Peyer's patch (tissue), 4 donors: ENCODE results near the gene EEF2. TPM values are rescaled to one million over a fixed set of nuclear protein-coding genes. Genes with fewer than 3 reads are reported as not detected.

Experiments used
- DNase-seq, 3 donors: peaks; one replicate each; pipeline ENCODE4 v3.0.0-alpha.2; 2017 to 2019
- H3K27ac ChIP-seq, 4 donors: fragments of 200-600 bp; sonication (generic); one replicate each; pipeline ENCODE4 v1.5.1; 2016 to 2019
- H3K27me3 ChIP-seq, 2 donors: fragments of 200-600 bp; sonication (generic); one replicate each; pipeline ENCODE4 v1.5.1; 2019
- H3K36me3 ChIP-seq, 3 donors: fragments of 200-600 bp; sonication (generic); one replicate each; pipeline ENCODE4 v1.5.1; 2016 to 2019
- H3K4me1 ChIP-seq, 4 donors: fragments of 200-600 bp; sonication (generic); one replicate each; pipeline ENCODE4 v1.5.1; 2016 to 2019
- H3K4me3 ChIP-seq, 4 donors: fragments of 200-600 bp; sonication (generic); 1 replicate in 3 of 4; 2 replicates in 1 of 4; pipeline ENCODE4 v1.5.1; 2016 to 2019; ENCODE audit warnings: mild to moderate bottlenecking in 1 of 4
- H3K9me3 ChIP-seq, 4 donors: fragments of 200-600 bp; sonication (generic); one replicate each; pipeline ENCODE4 v1.5.1; 2016 to 2019; ENCODE audit warnings: mild to moderate bottlenecking in 1 of 4
- POLR2A ChIP-seq, 2 donors: fragments of 450-650 bp; IDR thresholded peaks; one replicate each; pipeline ENCODE4 v1.5.1; 2017; ENCODE audit warnings: antibody characterized with exemption in 2 of 2, mild to moderate bottlenecking in 2 of 2, moderate library complexity in 2 of 2
- total RNA-seq, 4 donors: library from RNA; depleted of rRNA; stranded (reverse); fragments of >200 nt; gene quantifications; one replicate each; pipeline ENCODE4 v1.1.0, GENCODE V29; 2016
- TF ChIP-seq, protein P1 (sequence below), 6 experiments: fragments of 450-650 bp in 4 of 6; fragments of 200-600 bp in 2 of 6; sonication (generic) in 1 of 6; IDR thresholded peaks; one replicate each; pipeline ENCODE4 v1.5.1; 2017 to 2019; ENCODE audit warnings: antibody characterized with exemption in 6 of 6, mild to moderate bottlenecking in 3 of 6, moderate library complexity in 1 of 6

Gene EEF2
- total RNA-seq, 4 donors from 2014 or later, result 914 to 1,425 (median 1,203) TPM

GRCh38 chr19:4030981-4031380 lies 45.7 kb upstream of the EEF2 start:
- Histone ChIP-seq H3K4me3 (no peak overlapping the region), H3K36me3 (peaks cover 0 to 78% (median 0%) of the 10 kb centered on the region in 3 donors), H3K4me1 (no peaks in the 10 kb centered on the region), H3K27me3 (no peaks in the 10 kb centered on the region), H3K27ac (no peak overlapping the region), H3K9me3 (no peaks in the 10 kb centered on the region)
- TF ChIP-seq POLR2A (IDR thresholded peaks at IDR 0.05), result no peak
- TF ChIP-seq, protein P1, sequence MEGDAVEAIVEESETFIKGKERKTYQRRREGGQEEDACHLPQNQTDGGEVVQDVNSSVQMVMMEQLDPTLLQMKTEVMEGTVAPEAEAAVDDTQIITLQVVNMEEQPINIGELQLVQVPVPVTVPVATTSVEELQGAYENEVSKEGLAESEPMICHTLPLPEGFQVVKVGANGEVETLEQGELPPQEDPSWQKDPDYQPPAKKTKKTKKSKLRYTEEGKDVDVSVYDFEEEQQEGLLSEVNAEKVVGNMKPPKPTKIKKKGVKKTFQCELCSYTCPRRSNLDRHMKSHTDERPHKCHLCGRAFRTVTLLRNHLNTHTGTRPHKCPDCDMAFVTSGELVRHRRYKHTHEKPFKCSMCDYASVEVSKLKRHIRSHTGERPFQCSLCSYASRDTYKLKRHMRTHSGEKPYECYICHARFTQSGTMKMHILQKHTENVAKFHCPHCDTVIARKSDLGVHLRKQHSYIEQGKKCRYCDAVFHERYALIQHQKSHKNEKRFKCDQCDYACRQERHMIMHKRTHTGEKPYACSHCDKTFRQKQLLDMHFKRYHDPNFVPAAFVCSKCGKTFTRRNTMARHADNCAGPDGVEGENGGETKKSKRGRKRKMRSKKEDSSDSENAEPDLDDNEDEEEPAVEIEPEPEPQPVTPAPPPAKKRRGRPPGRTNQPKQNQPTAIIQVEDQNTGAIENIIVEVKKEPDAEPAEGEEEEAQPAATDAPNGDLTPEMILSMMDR (IDR thresholded peaks at IDR 0.05), result no peak
- DNase-seq, result no peak

DNA sequence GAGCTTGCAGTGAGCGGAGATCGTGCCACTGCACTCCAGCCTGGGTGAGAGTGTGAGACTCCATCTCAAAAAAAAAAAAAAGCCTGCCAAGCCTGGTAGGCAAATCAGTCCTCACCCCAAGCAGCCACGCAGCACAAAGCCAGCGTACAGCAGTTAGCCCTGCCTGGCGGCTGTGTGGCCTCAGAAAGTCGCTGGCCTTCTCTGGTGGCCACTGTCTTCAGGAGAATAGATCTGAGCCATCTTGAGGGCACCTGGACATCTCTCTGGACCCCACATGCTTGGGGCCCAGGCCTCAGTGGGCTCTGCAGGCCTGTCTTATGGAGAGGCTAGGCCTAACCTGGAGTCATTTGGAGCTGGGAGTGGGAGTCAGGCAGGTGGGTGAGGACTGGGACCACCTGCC lies 45.3 kb upstream of the EEF2 start:
- no peak for TF ChIP-seq POLR2A (IDR thresholded peaks at IDR 0.05)
- TF ChIP-seq, protein P1 (IDR thresholded peaks at IDR 0.05), result no peak
- Histone ChIP-seq H3K36me3 (peaks cover 0 to 80% (median 0%) of the 10 kb centered on the region in 3 donors), H3K9me3 (no peaks in the 10 kb centered on the region), H3K4me1 (no peaks in the 10 kb centered on the region), H3K27ac (no peak overlapping the region), H3K27me3 (no peaks in the 10 kb centered on the region), H3K4me3 (no peak overlapping the region)
- no peak for DNase-seq

DNA sequence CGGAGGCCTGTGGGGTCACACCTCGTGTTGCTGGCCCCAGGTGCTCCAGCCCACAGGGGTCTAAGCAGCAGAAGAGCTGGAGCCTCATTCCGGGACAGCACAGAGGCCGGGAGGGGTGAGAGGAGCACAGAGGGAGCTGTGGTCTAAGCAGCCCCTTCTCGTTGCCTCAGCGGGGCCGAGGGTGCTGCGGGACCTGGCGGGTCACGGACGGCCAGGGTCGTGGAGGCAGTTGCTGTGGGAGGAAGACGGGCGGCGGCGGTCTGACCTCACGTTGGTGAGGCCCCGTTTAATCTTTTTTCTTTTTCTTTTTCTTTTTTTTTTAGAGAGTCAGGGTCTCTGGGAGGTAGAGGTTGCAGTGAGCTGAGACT lies 44.0 kb upstream of the EEF2 start:
- H3K4me1 ChIP-seq, result no peaks in the 10 kb centered on the region
- no peak overlapping the region for H3K4me3 ChIP-seq
- no peak overlapping the region for H3K27ac ChIP-seq
- no peaks in the 10 kb centered on the region for H3K27me3 ChIP-seq
- TF ChIP-seq, protein P1 (IDR thresholded peaks at IDR 0.05), result no peak
- TF ChIP-seq POLR2A (IDR thresholded peaks at IDR 0.05), result no peak
- H3K36me3 ChIP-seq, result peaks cover 0 to 82% (median 0%) of the 10 kb centered on the region in 3 donors
- no peak for DNase-seq
- no peaks in the 10 kb centered on the region for H3K9me3 ChIP-seq

- H3K27me3 ChIP-seq, result no peaks in the 10 kb centered on the region
- no peaks in the 10 kb centered on the region for H3K9me3 ChIP-seq
- no peaks in the 10 kb centered on the region for H3K4me1 ChIP-seq
- H3K36me3 ChIP-seq, result peaks cover 0 to 82% (median 0%) of the 10 kb centered on the region in 3 donors
- DNase-seq, result no peak
- no peak overlapping the region for H3K4me3 ChIP-seq
- TF ChIP-seq, protein P1 (IDR thresholded peaks at IDR 0.05), result no peak
- TF ChIP-seq POLR2A (IDR thresholded peaks at IDR 0.05), result no peak
- no peak overlapping the region for H3K27ac ChIP-seq
These were observed 43.3 kb upstream of the EEF2 start for GRCh38 chr19:4028334-4029246.

DNA sequence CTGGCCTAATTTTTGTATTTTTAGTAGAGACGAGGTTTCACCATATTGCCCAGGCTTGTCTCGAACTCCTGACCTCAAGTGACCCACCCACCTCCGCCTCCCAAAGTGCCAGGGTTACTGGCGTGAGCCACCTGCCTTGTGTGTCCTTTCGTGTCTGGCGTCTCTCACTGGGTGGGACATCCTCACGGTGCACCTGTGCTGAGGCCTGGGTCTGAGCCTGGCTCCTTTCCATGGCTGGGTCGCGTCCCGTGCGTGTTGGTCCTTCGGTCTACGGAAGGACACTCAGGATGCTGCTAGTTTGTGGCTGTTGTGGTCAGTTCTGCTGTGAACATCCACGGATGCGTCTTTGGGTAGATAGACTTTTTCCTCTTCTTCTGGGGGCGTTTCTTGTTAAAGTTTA lies 41.9 kb upstream of the EEF2 start:
- DNase-seq, result no peak

More for the DNA sequence above, 41.9 kb upstream of the EEF2 start:
- TF ChIP-seq, protein P1 (IDR thresholded peaks at IDR 0.05), result no peak
- TF ChIP-seq POLR2A (IDR thresholded peaks at IDR 0.05), result no peak
- Histone ChIP-seq H3K36me3 (peaks cover 0 to 71% (median 0%) of the 10 kb centered on the region in 3 donors), H3K9me3 (no peaks in the 10 kb centered on the region), H3K27ac (no peak overlapping the region), H3K27me3 (no peaks in the 10 kb centered on the region), H3K4me3 (no peak overlapping the region), H3K4me1 (no peaks in the 10 kb centered on the region)
